Suprapubic skin (tissue), 4 donors: Measurements from ENCODE around the gene RPS28.

Source experiments
- CTCF ChIP-seq, 2 donors: fragments of 200-600 bp in 1 of 2; fragments of 450-650 bp in 1 of 2; sonication (generic) in 1 of 2; IDR thresholded peaks; one replicate each; pipeline ENCODE4 v1.5.1; 2016 to 2019; ENCODE audit warnings: antibody characterized with exemption in 2 of 2, mild to moderate bottlenecking in 1 of 2, moderate library complexity in 1 of 2
- EP300 ChIP-seq: sonication (generic); formaldehyde crosslinking; IDR thresholded peaks from one replicate; pipeline ENCODE4 v1.6.1; 2017; ENCODE audit warnings: antibody characterized with exemption
- POLR2A ChIP-seq, 2 donors: fragments of 450-650 bp; IDR thresholded peaks; one replicate each; pipeline ENCODE4 v1.6.1; 2017; ENCODE audit warnings: antibody characterized with exemption in 2 of 2, mild to moderate bottlenecking in 2 of 2, moderate library complexity in 2 of 2
- POLR2AphosphoS5 ChIP-seq, 3 donors: sonication (generic); formaldehyde crosslinking; IDR thresholded peaks; one replicate each; pipeline ENCODE4 v1.6.1; 2017; ENCODE audit warnings: antibody characterized with exemption in 3 of 3

- TF ChIP-seq CTCF (IDR thresholded peaks at IDR 0.05) (no peak), POLR2A (IDR thresholded peaks at IDR 0.05) (no peak), POLR2AphosphoS5 (IDR thresholded peaks at IDR 0.05) (no peak), EP300 (no peak)
These were observed 37.7 kb downstream of the RPS28 start for GRCh38 chr19:8358948-8359347.
